NCI-H774 (cell line): ENCODE results near the gene FOXRED2.

Experiments used
- DNase-seq: peaks from one replicate; lab custom pipeline; 2025; lab: John Stamatoyannopoulos, UW

Gene FOXRED2

DNA sequence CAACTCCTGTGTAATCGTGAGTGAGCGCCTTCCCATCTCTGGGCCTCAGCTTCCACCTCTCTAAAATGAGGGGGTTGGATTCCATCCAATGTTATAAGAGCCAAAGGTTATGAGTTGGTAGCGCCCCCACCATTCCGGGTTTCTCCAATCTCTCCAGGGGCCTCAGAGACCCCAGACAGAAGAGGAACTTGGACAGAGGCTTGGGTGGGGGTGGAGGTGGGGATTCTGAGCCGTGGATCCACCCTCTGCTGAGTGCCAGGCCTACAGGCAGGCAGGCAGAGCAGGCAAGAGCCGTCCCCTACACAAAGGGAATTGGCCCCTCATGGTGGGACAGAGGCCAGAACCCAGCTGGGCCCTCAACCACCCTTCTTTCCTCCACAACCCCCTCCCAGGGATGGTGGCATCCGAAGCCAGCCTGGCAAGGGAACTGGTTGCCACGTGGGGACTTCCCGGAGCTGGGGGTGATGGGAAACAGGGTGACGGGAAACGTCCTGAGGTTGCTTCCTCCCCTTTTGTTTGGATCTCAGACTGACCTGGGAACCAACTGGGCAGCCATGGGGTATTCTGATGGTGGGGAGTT, 57.2 kb downstream of the FOXRED2 start:
- no peak for DNase-seq

DNA sequence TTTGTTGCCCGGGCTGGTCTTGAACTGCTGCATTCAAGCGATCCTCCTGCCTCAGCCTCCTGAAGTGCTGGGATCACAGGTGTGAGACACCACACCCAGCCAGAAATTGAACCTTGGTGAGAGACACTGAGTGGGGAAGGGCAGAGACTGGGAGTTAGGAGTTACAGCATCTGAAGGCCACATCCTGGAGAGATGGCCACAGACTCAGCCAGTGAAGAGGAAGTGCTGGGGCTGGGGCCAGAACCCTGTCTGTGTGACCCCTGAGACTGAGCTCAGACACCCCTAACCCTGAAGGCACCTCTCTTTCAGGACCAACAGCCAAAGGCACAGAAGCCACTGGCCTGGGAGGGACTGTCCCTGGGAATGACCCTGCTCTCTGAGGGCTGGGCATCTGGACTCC, 59.2 kb downstream of the FOXRED2 start:
- DNase-seq, result no peak

DNA sequence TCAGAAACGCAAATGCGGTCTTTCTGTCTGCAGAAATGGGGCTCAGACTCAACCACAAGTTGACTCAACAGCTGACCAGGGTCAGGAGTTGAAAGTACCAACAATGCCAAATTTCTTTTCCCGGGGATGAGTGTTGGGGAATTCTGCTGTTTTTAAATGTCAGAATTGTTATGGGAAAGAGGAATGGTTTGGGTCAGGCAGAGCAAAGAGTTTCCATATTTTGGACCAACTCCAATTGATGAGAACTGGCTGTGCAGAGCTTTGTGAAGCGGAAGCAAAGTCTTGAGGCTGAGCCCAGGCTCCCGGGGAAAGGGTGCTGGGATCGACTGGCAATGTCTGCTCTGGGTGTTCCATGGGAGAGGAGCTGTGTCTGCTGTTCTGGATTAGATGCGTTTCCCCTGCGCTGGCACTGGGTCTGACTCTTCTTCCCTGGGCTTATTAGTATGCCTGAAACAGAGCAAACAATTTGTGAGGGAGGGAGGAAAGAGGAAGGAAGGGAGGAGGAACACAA, 61.6 kb downstream of the FOXRED2 start:
- no peak for DNase-seq

DNA sequence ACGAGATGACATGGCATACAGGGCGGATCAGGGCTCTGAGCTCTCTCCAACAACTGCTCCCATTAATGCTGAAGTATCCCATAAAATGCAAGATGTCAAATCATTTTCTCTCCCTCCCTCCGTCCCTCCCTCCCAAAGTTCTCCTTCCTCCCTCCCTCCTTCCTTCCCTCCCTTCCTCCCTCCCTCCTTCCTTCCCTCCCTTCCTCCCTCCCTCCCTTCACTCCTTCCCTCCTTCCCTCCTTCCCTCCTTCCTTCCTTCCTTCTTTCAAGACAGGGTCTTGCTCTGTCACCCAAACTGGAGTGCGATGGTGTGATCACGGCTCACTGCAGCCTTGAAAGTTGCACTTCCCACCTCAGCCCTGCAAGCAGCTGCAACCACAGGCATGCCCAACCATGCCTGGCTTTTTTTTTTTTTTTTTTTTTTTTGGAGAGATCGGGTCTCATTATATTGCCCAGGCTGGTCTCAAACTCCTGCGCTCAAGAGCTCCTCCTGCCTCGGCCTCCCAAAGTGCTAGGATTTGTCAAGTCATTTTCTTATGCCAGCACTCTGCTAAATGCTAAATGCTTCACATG, 63.6 kb downstream of the FOXRED2 start:
- DNase-seq, result no peak

DNA sequence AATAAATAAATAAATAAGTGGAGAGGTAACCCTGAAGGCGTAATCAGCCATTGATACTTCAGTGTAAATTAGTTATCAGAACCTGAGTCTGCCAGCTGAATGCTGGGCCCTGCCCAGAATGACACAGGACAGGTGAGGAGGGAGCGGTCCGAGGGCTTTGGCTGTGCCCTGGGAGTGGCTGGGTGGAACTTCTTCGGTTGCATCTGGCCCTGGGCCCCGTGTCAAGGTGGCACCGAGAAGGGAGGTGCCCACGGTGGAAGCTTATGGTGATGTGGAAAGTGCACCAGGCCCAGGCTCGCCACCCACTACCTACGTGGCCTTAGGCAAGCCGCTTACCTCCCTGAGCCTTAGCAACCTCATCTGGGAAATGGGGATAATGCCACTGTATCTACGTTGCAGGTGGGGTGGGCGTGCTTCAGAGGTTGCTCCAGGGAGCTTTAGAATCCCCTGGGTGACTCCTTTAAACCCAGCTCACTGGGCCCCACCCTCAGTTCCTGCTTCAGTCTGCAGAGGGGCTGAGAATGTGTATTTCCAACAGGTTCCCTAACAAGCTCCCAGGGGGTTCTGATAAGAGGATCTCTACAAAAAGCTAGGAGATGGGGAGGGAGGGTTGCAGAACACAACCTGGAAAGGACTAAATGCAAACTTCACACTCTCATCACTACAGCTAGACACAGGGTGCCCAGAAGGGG, 64.2 kb downstream of the FOXRED2 start:
- DNase-seq, result no peak

DNA sequence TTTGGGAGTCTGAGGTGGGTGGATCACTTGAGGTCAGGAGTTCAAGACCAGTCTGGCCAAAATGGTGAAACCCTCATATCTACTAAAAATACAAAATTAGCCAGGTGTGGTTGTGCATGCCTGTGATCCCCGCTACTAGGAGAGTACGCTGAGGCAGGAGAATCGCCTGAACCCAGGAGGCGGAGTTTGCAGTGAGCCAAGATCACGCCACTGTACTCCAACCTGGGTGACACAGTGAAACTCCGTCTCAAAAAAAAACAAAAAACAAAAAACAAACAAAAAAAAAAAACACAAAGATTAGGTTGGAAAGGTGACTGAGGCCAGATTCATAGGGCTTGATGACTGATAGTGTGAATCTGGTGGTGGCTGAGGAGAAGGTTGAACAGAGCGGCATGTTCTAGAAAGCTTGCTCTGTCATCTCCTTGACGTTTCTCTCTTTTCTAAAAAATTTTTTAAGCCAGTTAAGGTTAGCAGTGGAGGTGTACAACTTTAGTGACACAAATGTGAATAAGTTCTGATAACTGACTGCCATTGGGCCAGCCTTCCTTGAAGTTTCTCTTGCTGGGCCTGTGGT, 66.3 kb downstream of the FOXRED2 start:
- DNase-seq, result no peak

DNA sequence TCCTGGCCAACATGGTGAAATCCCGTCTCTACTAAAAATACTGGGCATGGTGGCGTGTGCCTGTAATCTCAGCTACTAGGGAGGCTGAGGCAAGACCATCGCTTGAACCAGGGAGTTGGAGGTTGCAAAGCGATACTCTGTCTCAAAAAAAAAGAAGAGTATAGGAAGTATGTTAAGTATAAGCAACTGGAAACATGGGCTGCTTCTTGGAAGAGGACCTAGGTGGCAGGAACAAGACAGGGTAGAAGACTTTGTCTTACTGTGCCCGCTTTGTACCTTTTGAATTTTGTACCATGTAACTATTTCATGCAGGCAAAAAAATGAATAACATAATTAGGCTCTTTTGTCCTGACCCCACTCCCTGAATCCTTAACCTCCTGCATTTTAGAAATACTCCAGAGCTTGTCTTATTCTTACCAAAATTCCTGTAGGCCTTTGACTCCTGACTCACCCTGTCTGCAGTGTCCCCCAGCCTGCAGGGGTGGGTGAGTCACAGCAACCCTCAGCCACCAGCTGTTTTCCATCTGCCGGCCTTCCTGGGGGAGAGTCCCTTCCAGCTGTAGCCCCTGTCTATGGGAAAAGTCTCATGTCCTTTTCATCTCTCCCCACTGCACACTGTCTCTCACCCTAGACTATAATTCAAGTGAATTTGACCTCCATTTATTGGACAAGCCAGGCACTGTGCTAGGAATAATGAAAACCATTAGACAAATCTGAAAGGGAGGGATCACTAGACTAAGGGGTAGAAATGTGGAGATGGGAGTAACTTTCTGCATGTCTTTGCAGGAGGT, 67.2 kb downstream of the FOXRED2 start:
- no peak for DNase-seq
